ENCODE results near the gene MAN2B1.
"Not testable (repeated sequence)": the region's sequence is repeated elsewhere in the genome, so short reads cannot be mapped to it uniquely, and the experiment has no call there.

Gene MAN2B1

DNA sequence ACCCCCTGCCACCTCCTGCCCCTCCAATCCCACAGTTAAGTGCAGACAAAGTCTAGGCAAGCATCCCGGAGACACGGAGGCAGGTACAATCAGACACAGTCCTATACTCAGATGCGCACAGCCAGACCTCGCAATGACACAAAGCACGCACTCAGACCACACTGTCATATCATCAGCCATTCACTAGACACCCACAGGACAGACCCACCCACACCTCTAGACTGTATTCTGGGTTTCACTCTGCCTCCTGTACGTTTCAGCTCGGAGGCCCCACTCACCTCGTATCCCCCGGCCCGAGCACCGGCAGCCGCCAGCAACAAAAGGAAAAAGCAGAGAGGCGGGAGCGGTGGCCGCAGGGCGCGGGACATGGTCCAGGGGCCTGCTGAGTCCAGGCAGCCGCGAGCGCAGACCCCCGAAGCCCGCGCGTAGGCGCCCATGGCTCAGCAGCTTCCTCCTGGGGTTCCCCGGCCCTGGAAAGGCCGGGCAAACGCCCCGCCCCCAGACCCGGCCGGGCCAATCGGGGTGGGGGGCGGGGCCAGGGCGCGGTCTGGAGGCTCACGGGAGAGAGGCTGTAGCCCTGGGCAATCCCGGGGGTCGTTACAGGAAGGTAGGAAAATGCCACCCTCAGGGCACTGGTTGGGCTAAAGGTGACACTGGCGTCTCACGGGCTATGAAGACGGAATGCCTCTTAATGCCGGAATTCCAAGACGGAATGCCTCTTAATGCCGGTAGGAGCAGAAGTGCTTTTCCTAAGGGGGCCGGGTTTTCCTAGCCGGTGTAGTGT, at the start of gene MAN2B1, which contains the start of gene WDR83:
MAN2B1 (minus strand) TSS at position 478 of the 784 bp plus-strand sequence; CDS start at position 437, 41 bp downstream.
WDR83 (plus strand) TSS at position 543 of the 784 bp plus-strand sequence. CDS start 2,984 bp downstream, outside the sequence.
- Histone ChIP-seq H3K4me3 (peak within 1 kb of the TSS; percentile 93), H3K27ac (peak within 1 kb of the TSS; percentile 44 to 73)
- TF ChIP-seq, protein P1, sequence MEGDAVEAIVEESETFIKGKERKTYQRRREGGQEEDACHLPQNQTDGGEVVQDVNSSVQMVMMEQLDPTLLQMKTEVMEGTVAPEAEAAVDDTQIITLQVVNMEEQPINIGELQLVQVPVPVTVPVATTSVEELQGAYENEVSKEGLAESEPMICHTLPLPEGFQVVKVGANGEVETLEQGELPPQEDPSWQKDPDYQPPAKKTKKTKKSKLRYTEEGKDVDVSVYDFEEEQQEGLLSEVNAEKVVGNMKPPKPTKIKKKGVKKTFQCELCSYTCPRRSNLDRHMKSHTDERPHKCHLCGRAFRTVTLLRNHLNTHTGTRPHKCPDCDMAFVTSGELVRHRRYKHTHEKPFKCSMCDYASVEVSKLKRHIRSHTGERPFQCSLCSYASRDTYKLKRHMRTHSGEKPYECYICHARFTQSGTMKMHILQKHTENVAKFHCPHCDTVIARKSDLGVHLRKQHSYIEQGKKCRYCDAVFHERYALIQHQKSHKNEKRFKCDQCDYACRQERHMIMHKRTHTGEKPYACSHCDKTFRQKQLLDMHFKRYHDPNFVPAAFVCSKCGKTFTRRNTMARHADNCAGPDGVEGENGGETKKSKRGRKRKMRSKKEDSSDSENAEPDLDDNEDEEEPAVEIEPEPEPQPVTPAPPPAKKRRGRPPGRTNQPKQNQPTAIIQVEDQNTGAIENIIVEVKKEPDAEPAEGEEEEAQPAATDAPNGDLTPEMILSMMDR (IDR thresholded peaks at IDR 0.05), result no peak
- DNase-seq (ENCODE audit: low spot score), result no peak

DNA sequence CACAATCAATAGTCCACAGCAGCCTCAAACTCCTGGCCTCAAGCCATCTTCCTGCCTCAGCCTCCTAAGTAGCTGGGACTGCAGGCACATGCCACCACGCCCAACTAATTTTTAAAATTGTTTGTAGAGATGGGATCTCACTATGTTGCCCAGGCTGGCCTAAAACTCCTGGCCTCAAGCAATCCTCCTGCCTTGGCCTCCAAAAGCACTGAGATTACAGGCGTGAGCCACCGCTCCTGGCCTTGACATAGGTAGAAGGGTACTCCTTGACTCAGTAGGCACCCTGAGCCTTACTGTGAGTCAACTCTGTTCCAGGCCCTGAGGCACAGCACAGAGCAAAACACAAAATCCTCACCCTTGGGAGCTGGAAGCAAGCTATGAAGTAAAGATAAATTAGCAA, 49.4 kb upstream of the MAN2B1 start:
- TF ChIP-seq, protein P1 (IDR thresholded peaks at IDR 0.05), result no peak
- no peak for DNase-seq (ENCODE audit: low spot score)
- Histone ChIP-seq H3K4me3 (no peak overlapping the region), H3K27ac (no peak overlapping the region)

DNA sequence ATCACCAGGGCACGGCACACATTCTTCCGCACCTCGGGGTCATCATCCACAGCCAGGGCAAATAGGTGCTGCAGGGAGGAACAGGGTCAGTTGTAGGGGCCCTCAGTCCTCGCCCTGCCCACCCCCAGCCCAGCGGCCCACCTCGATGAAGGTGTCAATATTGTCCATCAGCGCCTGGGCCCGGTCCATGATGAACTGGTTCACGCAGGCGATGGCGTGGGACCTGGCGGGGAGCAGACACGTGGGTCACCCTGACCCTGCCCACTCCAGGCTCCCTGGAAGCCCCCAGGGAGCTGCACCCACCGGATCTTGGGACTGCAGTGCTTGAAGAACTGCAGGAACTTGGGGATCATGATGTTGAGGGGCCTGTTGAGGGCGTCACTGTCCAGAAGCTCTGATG, 48.6 kb upstream of the MAN2B1 start:
- TF ChIP-seq, protein P1 (IDR thresholded peaks at IDR 0.05), result no peak
- no peak overlapping the region for H3K27ac ChIP-seq
- H3K4me3 ChIP-seq, result no peak overlapping the region
- DNase-seq (ENCODE audit: low spot score), result no peak

DNA sequence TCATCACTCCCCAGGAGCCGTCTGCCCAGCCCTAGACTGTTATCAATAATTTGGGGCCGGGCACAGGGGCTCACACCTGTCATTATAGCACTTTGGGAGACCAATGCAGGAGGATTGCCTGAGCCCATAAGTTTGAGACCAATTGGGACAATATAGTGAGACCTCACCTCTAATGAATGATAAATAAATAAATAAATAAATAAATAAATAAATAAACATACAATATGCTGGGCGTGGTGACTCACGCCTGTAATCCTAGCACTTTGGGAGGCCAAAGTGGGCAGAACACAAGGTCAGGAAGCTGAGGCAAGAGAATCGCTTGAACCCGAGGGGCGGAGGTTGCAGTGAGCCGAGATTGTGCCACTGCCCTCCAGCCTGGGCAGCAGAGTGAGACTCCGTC, 46.8 kb upstream of the MAN2B1 start:
- not testable (repeated sequence) for H3K27ac ChIP-seq; DNase-seq (ENCODE audit: low spot score); H3K4me3 ChIP-seq

GRCh38 chr19:12712077-12712476, 45.5 kb upstream of the MAN2B1 start:
- not testable (repeated sequence) for H3K27ac ChIP-seq; H3K4me3 ChIP-seq; DNase-seq (ENCODE audit: low spot score)

GRCh38 chr19:12711187-12711586, 44.6 kb upstream of the MAN2B1 start:
- Histone ChIP-seq H3K27ac (no peak overlapping the region), H3K4me3 (no peak overlapping the region)
- TF ChIP-seq, protein P1 (IDR thresholded peaks at IDR 0.05), result no peak
- DNase-seq (ENCODE audit: low spot score), result no peak

- DNase-seq (ENCODE audit: low spot score), result no peak
- Histone ChIP-seq H3K4me3 (no peak overlapping the region), H3K27ac (no peak overlapping the region)
- TF ChIP-seq, protein P1 (IDR thresholded peaks at IDR 0.05), result no peak
Measured at GRCh38 chr19:12708641-12709040, 42.1 kb upstream of the MAN2B1 start.

GRCh38 chr19:12706332-12706718, 39.8 kb upstream of the MAN2B1 start:
- no peak for DNase-seq (ENCODE audit: low spot score)
- Histone ChIP-seq H3K4me3 (no peak overlapping the region), H3K27ac (no peak overlapping the region)
- TF ChIP-seq, protein P1 (IDR thresholded peaks at IDR 0.05), result no peak
